GM21786 (cell line): ENCODE data around the gene NME7.
"Not testable (repeated sequence)": the region's sequence is repeated elsewhere in the genome, so short reads cannot be mapped to it uniquely, and the experiment has no call there.

Experiments
- ATAC-seq: cut with Tn5 transposase; IDR thresholded peaks from one replicate; pipeline ENCODE4 v1.9.1; 2021; ENCODE audit not compliant: unreplicated experiment

The NME7 gene

DNA sequence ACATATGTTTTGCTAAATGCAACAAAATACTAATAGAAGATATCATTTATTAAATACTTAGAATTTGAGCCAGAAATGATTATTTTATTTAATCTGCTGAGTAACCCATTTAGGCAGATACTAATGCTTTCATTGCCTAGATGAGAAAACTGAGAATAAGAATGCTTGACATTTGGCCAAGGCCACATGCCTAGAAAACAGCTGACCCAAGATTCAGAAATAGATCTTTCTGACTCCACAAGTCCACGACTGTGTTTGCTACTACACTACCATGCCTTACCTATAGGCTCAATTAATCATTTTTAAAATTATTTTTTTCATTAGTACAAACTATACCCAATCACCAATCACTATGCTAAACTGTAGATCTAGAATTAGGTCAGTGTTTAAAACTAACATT is 131.5 kb downstream of the NME7 start:
- ATAC-seq, result no peak

DNA sequence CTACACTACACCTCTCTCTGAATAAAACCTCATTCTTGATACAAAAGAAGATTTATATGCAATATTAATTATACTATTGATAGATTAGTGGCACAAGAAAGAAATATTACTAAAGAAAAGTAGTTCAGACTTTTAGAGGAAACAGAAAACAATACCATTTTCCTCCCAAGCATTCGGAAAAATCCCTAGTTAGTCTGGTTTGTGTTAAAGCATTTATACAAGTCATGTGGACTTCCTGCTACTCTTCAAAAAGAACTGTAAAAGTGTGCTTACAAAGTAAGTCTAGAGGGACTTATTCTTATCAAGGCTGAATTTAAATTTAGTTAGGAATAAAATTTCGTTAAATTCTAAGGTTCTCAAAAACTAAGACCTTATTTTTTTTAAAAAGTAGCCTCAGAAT is 132.0 kb downstream of the NME7 start:
- no peak for ATAC-seq

DNA sequence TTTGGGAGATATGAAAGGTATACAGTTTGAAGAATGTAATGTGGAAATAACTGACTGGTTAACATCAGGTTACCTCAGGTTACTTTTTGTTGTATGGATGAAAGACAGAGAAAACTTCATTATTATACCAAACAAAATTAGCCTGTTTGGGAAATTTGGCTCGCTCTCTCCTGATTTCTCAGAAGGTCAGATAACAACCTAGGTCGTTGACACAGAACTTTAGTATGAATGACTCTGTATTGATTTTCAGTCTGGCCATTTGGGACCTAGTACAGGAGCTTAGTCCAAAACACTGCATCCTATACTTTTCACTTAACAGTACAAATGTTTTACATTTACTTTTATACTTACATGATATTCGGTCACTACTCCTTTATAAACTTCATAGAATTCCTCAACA is 132.8 kb downstream of the NME7 start:
- ATAC-seq, result no peak

DNA sequence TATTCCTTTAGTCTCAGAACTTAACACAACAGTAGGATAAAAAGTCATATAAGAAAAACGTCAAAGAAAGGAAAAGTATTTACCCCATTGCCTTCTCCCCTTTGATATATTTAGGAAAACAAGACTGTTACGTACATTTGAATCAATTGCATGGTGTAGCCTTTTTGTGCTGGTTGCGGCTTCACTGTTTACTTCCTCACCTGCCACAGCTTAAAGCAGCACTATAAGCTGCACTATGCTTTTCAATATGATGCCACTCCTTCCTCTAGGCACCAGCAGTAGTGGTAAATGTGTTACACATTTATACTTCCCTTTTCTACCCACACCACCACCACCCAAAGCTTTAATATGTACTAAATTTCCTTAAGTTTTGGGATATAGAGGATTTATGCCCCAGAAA is 150.0 kb downstream of the NME7 start:
- peak; percentile 47 for ATAC-seq

DNA sequence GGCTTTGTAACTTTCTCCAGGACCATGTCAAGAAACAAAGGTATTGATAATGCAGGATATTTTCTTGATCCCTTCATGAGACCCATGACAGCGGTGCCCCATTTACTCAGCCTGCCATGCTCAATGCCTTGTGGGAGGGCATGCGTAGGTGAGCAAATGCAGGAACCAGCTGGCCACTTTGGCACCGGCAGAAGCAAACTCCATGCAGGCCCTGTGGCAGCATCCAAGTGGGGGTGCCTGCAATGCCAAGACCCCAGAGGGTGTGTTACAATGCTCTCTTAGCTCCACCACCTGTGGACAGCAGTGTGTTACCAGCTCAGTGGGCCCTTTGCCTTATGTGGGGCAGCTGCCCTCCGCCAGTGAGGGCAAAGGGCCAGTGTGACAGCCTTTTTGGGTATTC is 153.0 kb downstream of the NME7 start:
- ATAC-seq, result no peak

DNA sequence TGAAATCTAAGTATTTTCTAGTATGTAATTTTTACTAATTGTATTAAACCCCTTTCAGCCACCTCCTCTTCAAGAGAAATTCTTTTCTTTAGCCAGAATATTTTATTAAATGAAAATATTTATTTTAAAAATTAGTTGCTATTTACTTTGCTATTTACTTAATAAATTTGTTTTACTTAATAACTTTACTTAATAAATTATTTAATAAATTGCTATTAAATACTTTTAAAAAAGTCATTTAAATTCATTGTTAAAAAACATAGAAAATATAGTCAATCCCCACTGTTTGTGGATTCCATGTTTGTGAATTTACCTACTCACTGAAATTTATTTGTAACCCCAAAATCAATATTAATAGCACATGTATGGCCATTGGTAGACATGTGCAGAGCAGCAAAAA is 155.5 kb downstream of the NME7 start:
- no peak for ATAC-seq

DNA sequence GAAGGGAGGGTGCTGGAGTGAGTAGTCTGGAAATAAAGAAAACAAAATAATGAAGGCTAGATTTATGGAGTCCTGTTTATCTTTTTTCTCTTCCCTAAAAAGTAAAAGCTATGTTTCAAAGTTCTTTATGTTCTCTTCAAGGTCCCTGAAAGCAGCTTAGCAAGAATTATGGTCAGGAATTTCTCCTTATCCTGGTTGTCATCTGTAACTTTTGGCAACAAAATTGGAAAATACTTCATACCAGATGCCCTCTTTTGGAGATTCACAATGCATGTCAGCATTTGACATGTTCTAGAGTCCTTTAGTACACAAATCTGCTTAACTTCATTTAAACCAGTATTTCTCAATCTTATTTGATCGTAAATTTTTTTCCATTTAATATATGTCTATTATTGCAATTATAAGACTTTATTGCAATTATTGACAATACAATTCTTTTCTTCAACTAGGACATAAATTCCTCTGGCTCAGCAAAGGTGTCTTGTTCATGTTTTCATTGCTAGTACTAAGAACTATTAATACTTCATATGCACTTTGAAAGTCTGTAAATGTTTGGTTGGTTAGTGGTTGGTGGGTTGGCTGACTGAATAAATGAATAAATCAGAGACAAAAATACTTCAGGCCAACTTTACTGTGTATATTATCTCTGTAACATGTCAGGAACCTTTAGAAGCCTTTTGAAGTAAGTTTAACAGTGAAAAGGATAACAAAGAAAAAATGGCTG is 159.6 kb downstream of the NME7 start:
- ATAC-seq, result no peak

DNA sequence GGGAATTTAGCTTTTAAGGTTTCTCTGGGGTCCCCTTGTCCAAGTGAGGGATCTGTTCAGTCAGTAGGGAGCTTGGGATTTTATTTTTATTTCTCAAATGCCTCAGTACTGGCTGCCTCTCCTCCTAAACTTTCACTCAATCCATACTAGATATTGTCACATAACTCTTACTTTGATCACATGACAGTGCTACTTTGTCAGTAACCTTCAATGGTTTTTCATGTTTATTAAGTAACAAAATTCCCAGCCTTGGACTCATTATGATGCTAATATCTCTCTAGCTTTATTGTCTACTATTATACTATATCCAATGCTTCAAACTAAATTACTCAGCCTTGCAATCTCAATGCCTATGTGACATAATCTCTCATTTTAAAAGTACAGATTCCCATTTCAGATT is 163.4 kb downstream of the NME7 start:
- ATAC-seq, result no peak

DNA sequence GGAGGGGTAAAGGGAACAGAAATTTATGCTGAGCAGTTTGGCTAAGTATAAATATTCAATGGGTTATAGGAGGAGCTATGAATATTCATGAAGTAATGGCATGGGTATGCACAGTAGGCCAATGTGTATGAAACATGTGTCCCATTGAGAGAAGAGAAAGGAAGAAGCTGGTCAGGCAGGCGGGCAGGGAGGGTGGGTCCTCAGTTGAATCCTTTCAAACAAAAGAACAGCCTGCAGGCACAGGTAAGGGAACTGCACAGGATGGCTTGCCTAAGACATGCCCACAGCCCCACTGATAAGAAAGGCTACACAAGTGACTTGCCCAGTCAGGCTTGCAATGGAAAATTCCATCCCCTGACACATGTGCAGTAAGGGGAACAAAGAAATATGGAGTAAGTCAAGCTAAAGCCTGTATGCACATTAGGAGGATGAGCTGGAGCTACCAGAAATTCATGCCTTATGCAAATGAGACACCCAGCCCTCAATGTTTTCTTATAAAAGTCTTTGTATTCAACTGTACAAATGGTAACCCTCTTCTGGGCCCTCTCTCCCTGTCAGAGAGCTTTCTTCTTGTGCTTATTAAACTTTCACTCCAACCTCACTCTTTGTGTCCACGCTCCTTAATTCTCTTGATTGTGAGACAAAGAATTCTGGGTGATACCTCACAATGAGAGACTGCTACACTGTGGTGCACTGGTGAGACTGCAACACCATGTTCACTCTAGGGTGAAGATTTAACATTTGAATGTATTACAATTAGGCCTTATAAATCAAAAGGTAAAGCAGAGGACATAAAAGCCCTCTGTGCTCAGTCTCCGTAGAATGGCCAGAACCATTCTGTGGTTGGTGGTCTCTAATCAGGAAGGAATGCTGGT is 164.6 kb downstream of the NME7 start:
- no peak for ATAC-seq

DNA sequence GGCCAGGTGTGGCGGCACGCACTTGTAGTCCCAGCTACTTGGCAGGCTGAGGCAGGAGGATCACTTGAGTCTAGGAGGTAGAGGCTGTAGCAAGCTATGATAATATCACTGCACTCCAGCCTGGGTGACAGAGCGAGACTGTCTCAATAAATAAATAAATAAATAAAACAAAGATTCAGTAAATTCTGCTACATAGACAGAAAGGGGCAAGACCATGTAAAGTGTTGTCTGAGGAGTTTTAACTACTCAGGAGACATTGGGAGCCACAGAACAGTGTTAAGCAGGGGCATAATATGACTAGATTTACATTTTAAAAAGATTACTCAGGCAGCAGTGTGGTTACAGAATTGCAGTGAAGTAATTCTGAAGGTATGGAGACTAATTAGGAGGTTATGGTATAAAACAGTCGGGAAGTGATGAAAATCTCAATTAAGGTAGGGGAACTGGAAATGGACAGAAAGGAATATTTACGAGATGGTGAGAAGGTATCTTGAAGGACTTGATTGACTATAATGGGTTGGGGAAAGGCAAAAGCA is 166.4 kb downstream of the NME7 start:
- no peak for ATAC-seq

DNA sequence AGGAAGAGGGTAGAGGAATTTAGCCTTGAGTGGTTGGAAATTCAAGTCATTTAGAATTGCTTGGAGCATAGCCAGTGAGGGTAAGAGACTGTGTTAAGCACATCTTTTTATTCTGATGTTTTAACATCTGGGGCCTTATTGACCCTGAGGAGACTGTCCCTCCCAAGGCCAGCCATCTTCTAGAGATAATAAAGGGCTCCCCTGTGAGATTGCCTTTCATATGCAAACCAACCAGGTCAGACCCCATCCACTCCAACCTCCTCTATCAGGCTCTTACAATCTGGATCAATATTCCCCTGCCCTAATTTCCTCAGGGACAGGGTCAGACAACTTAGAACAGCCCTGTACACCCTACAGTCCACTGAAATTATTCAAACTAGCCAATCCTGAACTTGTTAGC is 167.3 kb downstream of the NME7 start:
- ATAC-seq, result no peak

DNA sequence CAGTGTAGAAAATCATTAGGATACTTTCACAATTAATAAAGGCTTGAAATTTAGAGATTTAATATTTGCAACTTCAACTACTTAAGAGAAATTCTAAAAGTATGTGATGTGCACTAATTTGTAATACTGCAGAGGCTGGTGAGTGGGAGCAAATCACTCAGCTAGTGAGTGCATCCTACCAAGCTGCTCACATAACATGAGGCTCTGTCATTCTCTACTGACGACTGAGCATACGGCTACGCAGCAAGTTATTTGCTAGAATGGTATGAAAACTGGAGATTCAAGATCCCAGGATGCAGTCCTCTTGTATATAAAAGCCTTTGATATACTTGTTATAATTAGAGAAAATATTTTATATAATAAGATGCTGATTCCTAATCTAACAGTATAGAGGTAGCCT is 171.0 kb downstream of the NME7 start:
- ATAC-seq, result no peak

DNA sequence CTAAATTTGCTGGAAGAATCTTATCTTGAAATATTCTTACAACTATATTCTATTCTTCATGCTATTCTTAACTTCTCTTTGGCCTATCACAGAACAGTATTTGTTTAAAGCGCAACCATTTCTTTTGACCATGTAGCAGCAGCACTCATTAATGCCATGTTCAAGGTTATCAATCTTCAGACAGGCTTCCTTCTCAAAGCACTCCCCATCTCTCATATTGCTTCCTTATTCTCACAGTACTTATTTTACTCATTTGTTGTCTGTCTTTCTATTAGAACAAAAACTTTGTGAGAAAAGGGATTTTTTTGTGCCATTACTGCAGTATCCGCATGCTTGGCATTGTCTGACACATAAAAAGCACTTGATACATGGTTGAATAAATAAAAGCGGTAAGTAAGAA is 171.4 kb downstream of the NME7 start:
- ATAC-seq, result no peak

DNA sequence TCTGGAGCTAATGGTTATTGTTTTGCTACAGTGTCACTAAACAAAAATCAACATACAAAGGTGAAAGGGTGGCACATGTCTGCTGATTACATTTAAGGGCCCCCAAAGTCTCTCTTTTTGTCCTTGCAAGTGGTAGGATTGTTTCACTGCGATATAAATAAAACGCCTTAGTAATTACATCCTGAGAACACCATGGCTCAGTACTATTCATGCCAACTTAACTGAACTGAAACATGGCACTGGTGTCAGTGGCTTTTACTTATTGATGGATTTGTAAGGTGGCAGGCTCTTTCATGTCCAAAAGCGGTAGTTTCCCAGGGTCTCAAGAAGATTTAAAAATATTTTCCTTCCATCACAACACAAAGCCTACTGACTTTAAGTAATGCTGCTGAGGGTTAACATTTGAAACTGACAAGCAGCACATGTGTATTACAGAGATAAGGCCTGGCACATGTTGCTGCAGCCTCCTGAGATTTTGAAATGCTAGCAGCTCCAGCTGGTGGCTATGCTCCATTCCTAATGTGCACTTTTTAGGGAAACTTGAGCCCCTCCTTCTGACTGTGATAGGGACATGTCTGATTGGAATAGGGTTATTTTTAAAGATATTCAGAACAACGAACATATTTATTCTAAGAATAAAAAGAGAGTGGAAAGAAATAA is 174.3 kb downstream of the NME7 start:
- ATAC-seq, result no peak

DNA sequence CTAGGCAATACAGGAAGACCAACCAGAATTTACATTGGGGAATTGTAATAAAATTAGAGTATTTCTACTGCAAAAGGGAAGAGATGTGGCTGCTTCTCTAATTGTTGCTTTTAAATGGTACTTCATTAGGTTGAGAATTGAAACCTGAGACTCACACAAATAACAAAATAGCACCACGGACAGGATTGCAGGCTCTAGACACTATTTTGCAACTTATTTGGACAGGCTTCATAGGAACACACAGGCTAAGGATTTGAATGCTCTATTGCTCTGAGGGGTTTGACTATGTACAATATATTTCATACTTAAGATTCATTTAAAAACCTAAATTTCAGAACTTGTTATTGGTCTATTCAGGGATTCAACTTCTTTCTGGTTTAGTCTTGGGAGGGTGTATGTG is 181.5 kb downstream of the NME7 start:
- ATAC-seq, result no peak

DNA sequence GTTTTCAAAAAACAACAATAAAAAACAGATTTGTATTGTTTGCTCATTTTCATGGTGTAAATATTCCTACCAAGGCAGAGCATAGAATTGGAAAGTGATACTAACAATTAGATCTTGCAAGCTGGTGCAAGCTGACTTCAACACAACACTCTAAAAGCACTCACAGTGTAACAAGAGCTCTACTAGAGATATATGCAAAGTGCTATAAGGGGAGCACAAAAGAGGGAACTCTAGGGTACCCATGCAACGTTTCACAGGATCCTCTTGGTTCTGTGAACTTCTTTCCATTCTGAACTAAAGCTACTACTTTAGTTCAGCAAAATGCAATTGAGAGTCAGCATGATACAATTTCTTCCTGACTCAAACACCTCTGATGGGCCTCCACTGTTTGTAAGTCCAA is 182.8 kb downstream of the NME7 start:
- no peak for ATAC-seq

DNA sequence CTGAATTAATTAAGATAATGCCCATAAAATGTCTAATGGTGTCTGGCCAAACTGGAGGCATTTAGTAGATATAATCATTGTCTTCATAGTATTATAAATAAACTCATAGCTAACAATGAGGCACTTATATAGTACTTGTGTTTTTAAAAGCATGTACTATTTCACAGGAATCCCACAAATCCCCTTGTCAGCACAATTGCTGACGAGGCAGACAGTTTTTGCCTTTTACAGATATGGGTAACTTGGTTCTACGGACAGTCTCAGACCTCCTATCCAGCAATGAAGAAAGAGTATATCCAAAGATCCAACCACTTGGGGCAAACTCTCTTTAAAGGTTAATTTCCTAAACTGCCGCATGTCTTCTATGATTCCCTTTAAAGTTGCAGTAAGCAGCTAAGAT is 187.4 kb downstream of the NME7 start:
- no peak for ATAC-seq

DNA sequence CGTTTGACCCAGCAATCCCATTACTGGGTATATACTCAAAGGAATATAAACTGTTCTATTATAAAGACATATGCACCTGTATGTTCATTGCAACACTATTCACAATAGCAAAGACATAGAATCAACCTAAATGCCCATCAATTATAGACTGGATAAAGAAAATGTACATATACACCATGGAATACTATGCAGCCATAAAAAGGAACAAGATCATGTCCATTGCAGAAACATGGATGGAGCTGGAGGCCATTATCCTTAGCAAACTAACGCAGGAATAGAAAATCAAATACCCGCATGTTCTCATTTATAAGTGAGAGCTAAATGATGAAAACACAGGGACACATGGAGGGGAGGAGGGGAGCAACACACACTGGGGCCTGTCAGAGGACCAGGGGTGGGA is 188.2 kb downstream of the NME7 start:
- ATAC-seq, result not testable (repeated sequence)

DNA sequence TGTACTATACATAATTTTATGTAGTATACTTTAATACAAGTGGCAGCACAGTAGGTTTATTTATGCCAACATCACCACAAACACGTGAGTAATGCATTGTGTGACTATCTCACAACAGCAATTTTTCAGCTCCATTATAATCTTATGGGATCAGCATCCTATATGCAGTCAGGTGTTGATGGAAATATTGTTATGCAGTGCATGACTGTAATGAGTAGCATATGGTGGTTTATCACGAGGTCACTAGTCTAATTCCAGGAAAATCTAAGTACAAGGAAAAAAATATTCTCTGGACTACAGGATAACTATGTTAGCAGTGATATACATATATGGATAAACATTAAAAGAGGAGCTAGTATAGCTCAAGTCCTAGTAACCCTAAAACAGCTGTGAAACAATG is 192.1 kb downstream of the NME7 start:
- no peak for ATAC-seq

DNA sequence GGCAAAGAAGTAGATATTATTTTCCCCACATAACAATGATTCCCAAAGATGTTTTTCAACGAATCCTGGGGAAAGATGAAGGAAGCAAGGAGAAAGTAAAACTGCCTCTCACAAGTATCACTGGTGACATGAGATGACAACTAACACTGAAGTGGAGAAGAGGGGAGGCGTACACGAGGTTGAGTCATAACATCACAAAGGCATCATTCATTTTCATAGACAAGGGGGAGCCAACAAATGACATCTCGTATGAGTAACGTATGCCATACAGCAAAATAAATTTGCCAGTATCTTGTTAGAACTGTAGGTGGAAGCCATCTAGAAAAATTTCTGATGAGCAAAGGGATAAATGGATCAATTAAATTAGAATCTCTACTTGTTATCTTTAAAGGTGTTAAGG is 204.5 kb downstream of the NME7 start:
- ATAC-seq, result no peak

DNA sequence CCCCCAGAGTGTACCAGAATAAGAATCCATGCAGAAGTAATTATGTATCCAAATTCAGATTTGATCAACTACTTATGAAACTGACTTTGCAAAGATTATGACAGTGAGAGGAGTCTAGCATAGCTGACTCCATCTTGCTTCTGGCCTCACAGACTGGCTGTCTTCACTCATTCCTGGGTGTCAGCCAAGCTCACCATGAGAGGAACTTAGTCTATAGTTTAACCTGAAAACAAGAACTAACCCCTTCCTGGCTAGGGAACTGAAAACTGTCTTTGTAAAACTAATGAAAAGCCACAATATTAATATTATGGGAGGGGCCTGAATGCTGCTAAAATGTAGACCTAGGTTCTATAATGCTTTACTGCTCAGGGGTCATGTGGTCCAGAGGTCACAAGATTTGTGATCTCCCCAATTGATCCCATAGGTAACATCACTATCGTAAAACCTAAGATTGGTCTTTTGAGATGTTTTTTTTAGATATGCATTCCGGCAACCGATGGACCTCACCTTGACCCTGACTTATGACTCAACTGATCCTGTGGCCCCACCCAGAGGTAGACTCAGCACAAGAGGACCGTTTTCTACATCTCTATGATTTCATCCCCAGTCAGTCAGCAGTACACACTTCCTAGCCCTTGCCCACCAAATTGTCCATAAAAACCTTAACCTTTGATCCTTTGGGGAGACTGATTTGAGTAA is 206.0 kb downstream of the NME7 start:
- peak; percentile 81 for ATAC-seq
